HG03159 (cell line): Measurements from ENCODE around the gene TMPRSS3.

ENCODE experiments used
- ATAC-seq: cut with Tn5 transposase; IDR thresholded peaks from one replicate; pipeline ENCODE4 v1.9.1; 2021; ENCODE audit warnings: mild to moderate bottlenecking, moderate library complexity; ENCODE audit not compliant: unreplicated experiment

TMPRSS3 gene

GRCh38 chr21:42353623-42354022 lies 42.2 kb downstream of the TMPRSS3 start:
- ATAC-seq: no peak

GRCh38 chr21:42352441-42353095 lies 43.3 kb downstream of the TMPRSS3 start:
- no peak for ATAC-seq

GRCh38 chr21:42351626-42352440 lies 44.0 kb downstream of the TMPRSS3 start:
- no peak for ATAC-seq

- ATAC-seq: no peak
Measured at GRCh38 chr21:42350927-42351426, 44.9 kb downstream of the TMPRSS3 start, which contains the start of gene TFF2. Gene TFF2, minus strand, starts transcription at chr21:42350994. Its CDS starts 37 bp downstream, at chr21:42350957.

- no peak for ATAC-seq
Measured at GRCh38 chr21:42350318-42350910, 45.4 kb downstream of the TMPRSS3 start.

GRCh38 chr21:42349420-42350317 lies 46.2 kb downstream of the TMPRSS3 start:
- ATAC-seq: no peak

GRCh38 chr21:42348762-42349161 lies 47.1 kb downstream of the TMPRSS3 start:
- no peak for ATAC-seq

GRCh38 chr21:42347601-42348327 lies 48.1 kb downstream of the TMPRSS3 start:
- ATAC-seq: no peak

GRCh38 chr21:42346866-42347600 lies 48.8 kb downstream of the TMPRSS3 start:
- ATAC-seq: no peak

- no peak for ATAC-seq
Measured at GRCh38 chr21:42346441-42346840, 49.4 kb downstream of the TMPRSS3 start.

GRCh38 chr21:42344631-42345030 lies 51.2 kb downstream of the TMPRSS3 start:
- ATAC-seq: no peak

GRCh38 chr21:42343963-42344510 lies 51.8 kb downstream of the TMPRSS3 start:
- ATAC-seq: no peak

GRCh38 chr21:42343556-42343955 lies 52.3 kb downstream of the TMPRSS3 start:
- no peak for ATAC-seq

- ATAC-seq: no peak
Measured at GRCh38 chr21:42343101-42343500, 52.8 kb downstream of the TMPRSS3 start.

GRCh38 chr21:42341776-42342542 lies 53.9 kb downstream of the TMPRSS3 start:
- no peak for ATAC-seq

- ATAC-seq: no peak
Measured at GRCh38 chr21:42340187-42341050, 55.4 kb downstream of the TMPRSS3 start.
